PC-9 (cell line): ENCODE data around the gene KIN. TPM values are rescaled to one million over a fixed set of nuclear protein-coding genes. Genes with fewer than 3 reads are reported as not detected.
"Not testable (repeated sequence)": the region's sequence is repeated elsewhere in the genome, so short reads cannot be mapped to it uniquely, and the experiment has no call there.

Experiments used
- BruUV-seq: library from RNA; stranded (reverse); fragments of 400-500 nt; replicated peaks from 2 replicates; lab custom pipeline; 2021; lab: Mats Ljungman, UMichigan
- CTCF ChIA-PET: fragments of 300-600 bp; sonication (Branson Sonifier 250); formaldehyde crosslinking; loops from one replicate; lab custom pipeline; 2022; ENCODE audit warnings: antibody characterized with exemption; lab: Charles Lee
- POLR2A ChIA-PET: fragments of 300-600 bp; sonication (Branson Sonifier 250); formaldehyde crosslinking; loops from one replicate; lab custom pipeline; 2022; ENCODE audit warnings: antibody characterized with exemption; ENCODE audit not compliant: unreplicated experiment; lab: Charles Lee
- DNase-seq, 2 experiments: peaks; one replicate each; pipeline versions ENCODE4 v3.0.0 to v3.0.0-alpha.2; 2015 to 2022; ENCODE audit warnings: mixed read lengths in 1 of 2
- H2AFZ ChIP-seq: fragments of 200-600 bp; sonication (generic); 2 replicates; pipeline ENCODE4 v1.8.1; 2017; ENCODE audit warnings: antibody characterized with exemption
- H3F3A ChIP-seq: fragments of 200-600 bp; sonication (generic); 2 replicates; pipeline ENCODE4 v1.8.1; 2017; ENCODE audit warnings: antibody characterized with exemption, mild to moderate bottlenecking, low read depth; ENCODE audit not compliant: insufficient read depth
- H3K27ac ChIP-seq: fragments of 200-600 bp; sonication (generic); 2 replicates; pipeline ENCODE4 v1.6.1; 2016; ENCODE audit warnings: mixed run types
- H3K27me3 ChIP-seq: fragments of 200-600 bp; sonication (generic); 2 replicates; pipeline ENCODE4 v1.6.1; 2016; ENCODE audit warnings: low read depth, mixed run types; ENCODE audit not compliant: insufficient read depth
- H3K36me3 ChIP-seq: fragments of 200-600 bp; sonication (generic); 2 replicates; pipeline ENCODE4 v1.6.1; 2016; ENCODE audit warnings: low read depth, mixed run types
- H3K4me1 ChIP-seq: fragments of 200-600 bp; sonication (generic); replicated peaks from 2 replicates; pipeline ENCODE4 v1.6.1; 2016; ENCODE audit warnings: mixed run types; ENCODE audit not compliant: insufficient read depth
- H3K4me2 ChIP-seq: fragments of 200-600 bp; sonication (generic); 2 replicates; pipeline ENCODE4 v1.6.1; 2017; ENCODE audit warnings: mixed run types
- H3K4me3 ChIP-seq: fragments of 200-600 bp; sonication (generic); 2 replicates; pipeline ENCODE4 v1.6.1; 2016; ENCODE audit warnings: mixed run types
- H3K79me2 ChIP-seq: fragments of 200-600 bp; sonication (generic); 2 replicates; pipeline ENCODE4 v1.6.1; 2017; ENCODE audit warnings: low read depth, mixed run types
- H3K9me2 ChIP-seq: fragments of 200-600 bp; sonication (generic); 2 replicates; pipeline ENCODE4 v1.8.1; 2017; ENCODE audit warnings: mild to moderate bottlenecking; ENCODE audit not compliant: insufficient read depth
- H3K9me3 ChIP-seq: fragments of 200-600 bp; sonication (generic); 2 replicates; pipeline ENCODE4 v1.8.1; 2016; ENCODE audit warnings: low read depth; ENCODE audit not compliant: insufficient read depth
- H4K20me1 ChIP-seq: fragments of 200-600 bp; sonication (generic); 2 replicates; pipeline ENCODE4 v1.8.1; 2017; ENCODE audit not compliant: insufficient read depth
- CTCF ChIP-seq: fragments of 200-600 bp; sonication (generic); conservative IDR thresholded peaks from 2 replicates; pipeline ENCODE4 v1.6.1; 2017; ENCODE audit warnings: mixed run types, antibody characterized with exemption, mild to moderate bottlenecking, moderate library complexity
- EZH2 ChIP-seq: fragments of 200-600 bp; sonication (generic); IDR thresholded peaks from 2 replicates; pipeline ENCODE4 v1.8.0; 2017; ENCODE audit warnings: antibody characterized with exemption, low read depth
- intact Hi-C: fragments of 100-400 bp; cut with micrococcal nuclease; formaldehyde crosslinking; loops from one replicate; pipeline ENCODE4 v1.10.0; 2022; ENCODE audit not compliant: unreplicated experiment
- total RNA-seq: library from RNA; stranded (reverse); gene quantifications from 2 replicates; pipeline ENCODE4 v1.2.3, GENCODE V29; 2021

Gene KIN
- total RNA-seq, 1 experiment from 2014 or later: 10.4 TPM

- no peak for TF ChIP-seq EZH2
- TF ChIP-seq CTCF: no peak
- Histone ChIP-seq H2AFZ (no peak overlapping the region), H3K9me2 (no peaks in the 10 kb centered on the region), H3K36me3 (no peaks in the 10 kb centered on the region), H3K4me3 (no peak overlapping the region), H3K9me3 (no peaks in the 10 kb centered on the region), H3K27me3 (no peaks in the 10 kb centered on the region), H3K4me1 (no peaks in the 10 kb centered on the region), H3K79me2 (no peaks in the 10 kb centered on the region), H3K27ac (no peak overlapping the region), H4K20me1 (no peaks in the 10 kb centered on the region), H3F3A (no peaks in the 10 kb centered on the region), H3K4me2 (no peak overlapping the region)
- intact Hi-C loops: loop anchor here (10.0 kb wide), 1 partner anchor 1555 kb away; no protein-coding TSS in a partner anchor
- no peak for DNase-seq
- CTCF ChIA-PET: no interaction called here
- POLR2A ChIA-PET: no interaction called here
- no TSS peak for BruUV-seq
These were observed 37.6 kb downstream of the KIN start for GRCh38 chr10:7750222-7750621.

- CTCF ChIA-PET, BruUV-seq: not testable (repeated sequence)
These were observed 39.2 kb downstream of the KIN start for GRCh38 chr10:7748637-7749036.

GRCh38 chr10:7744307-7744706 lies 43.5 kb downstream of the KIN start:
- H2AFZ ChIP-seq: no peak overlapping the region
- BruUV-seq: no TSS peak
- H3K79me2 ChIP-seq: no peaks in the 10 kb centered on the region
- no peaks in the 10 kb centered on the region for H4K20me1 ChIP-seq
- H3K36me3 ChIP-seq: no peaks in the 10 kb centered on the region
- H3K4me3 ChIP-seq: no peak overlapping the region
- no peaks in the 10 kb centered on the region for H3K27me3 ChIP-seq
- H3K9me3 ChIP-seq: no peaks in the 10 kb centered on the region
- no peak for TF ChIP-seq CTCF
- no peak for TF ChIP-seq EZH2
- H3K4me1 ChIP-seq: no peaks in the 10 kb centered on the region
- intact Hi-C loops: no loop called here
- H3K4me2 ChIP-seq: no peak overlapping the region
- H3K9me2 ChIP-seq: no peaks in the 10 kb centered on the region
- no peak for DNase-seq
- no peaks in the 10 kb centered on the region for H3F3A ChIP-seq
- POLR2A ChIA-PET: no interaction called here
- no peak overlapping the region for H3K27ac ChIP-seq
- CTCF ChIA-PET: no interaction called here

More at GRCh38 chr10:7748637-7749036, 39.2 kb downstream of the KIN start:
- POLR2A ChIA-PET, H3K4me2 ChIP-seq, DNase-seq, H3K9me3 ChIP-seq, H3K9me2 ChIP-seq, intact Hi-C loops, H4K20me1 ChIP-seq, H3K4me3 ChIP-seq, H2AFZ ChIP-seq, H3K4me1 ChIP-seq, H3F3A ChIP-seq, H3K27ac ChIP-seq, H3K36me3 ChIP-seq, H3K27me3 ChIP-seq, H3K79me2 ChIP-seq: not testable (repeated sequence)
